Activated naive CD8-positive, alpha-beta T cell (primary cell): ENCODE results near the gene KRTAP10-3.

ENCODE experiments used
- H3K27ac Mint-ChIP-seq: one replicate; pipeline ENCODE4 v1.8.0; 2021; ENCODE audit warnings: mixed read lengths
- H3K27me3 Mint-ChIP-seq: one replicate; pipeline ENCODE4 v1.8.0; 2021; ENCODE audit warnings: mixed read lengths
- H3K36me3 Mint-ChIP-seq: one replicate; pipeline ENCODE4 v1.8.0; 2021; ENCODE audit warnings: mixed read lengths
- H3K4me1 Mint-ChIP-seq: one replicate; pipeline ENCODE4 v1.8.0; 2021; ENCODE audit warnings: low read depth, mixed read lengths
- H3K4me3 Mint-ChIP-seq: one replicate; pipeline ENCODE4 v1.8.0; 2021; ENCODE audit warnings: mild to moderate bottlenecking, mixed read lengths
- H3K9me3 Mint-ChIP-seq: one replicate; pipeline ENCODE4 v1.8.0; 2021; ENCODE audit warnings: low read depth, mixed read lengths

The KRTAP10-3 gene

GRCh38 chr21:44533891-44534627 lies 24.5 kb downstream of the KRTAP10-3 start:
- H3K27me3 Mint-ChIP-seq, result no peaks in the 10 kb centered on the region

GRCh38 chr21:44533121-44533890 lies 25.3 kb downstream of the KRTAP10-3 start:
- no peaks in the 10 kb centered on the region for H3K27me3 Mint-ChIP-seq

More at GRCh38 chr21:44533891-44534627, 24.5 kb downstream of the KRTAP10-3 start:
- H3K4me1 Mint-ChIP-seq, result no peaks in the 10 kb centered on the region
- H3K27ac Mint-ChIP-seq, result no peak overlapping the region
- H3K9me3 Mint-ChIP-seq, result no peaks in the 10 kb centered on the region
- H3K4me3 Mint-ChIP-seq, result no peak overlapping the region
- H3K36me3 Mint-ChIP-seq, result no peaks in the 10 kb centered on the region

GRCh38 chr21:44532712-44533111 lies 25.9 kb downstream of the KRTAP10-3 start:
- no peak overlapping the region for H3K27ac Mint-ChIP-seq
- no peaks in the 10 kb centered on the region for H3K36me3 Mint-ChIP-seq
- H3K4me1 Mint-ChIP-seq, result no peaks in the 10 kb centered on the region
- H3K9me3 Mint-ChIP-seq, result no peaks in the 10 kb centered on the region
- no peaks in the 10 kb centered on the region for H3K27me3 Mint-ChIP-seq
- H3K4me3 Mint-ChIP-seq, result no peak overlapping the region

More at GRCh38 chr21:44533121-44533890, 25.3 kb downstream of the KRTAP10-3 start:
- Mint-ChIP-seq H3K4me3 (no peak overlapping the region), H3K4me1 (no peaks in the 10 kb centered on the region), H3K9me3 (no peaks in the 10 kb centered on the region), H3K27ac (no peak overlapping the region), H3K36me3 (no peaks in the 10 kb centered on the region)

DNA sequence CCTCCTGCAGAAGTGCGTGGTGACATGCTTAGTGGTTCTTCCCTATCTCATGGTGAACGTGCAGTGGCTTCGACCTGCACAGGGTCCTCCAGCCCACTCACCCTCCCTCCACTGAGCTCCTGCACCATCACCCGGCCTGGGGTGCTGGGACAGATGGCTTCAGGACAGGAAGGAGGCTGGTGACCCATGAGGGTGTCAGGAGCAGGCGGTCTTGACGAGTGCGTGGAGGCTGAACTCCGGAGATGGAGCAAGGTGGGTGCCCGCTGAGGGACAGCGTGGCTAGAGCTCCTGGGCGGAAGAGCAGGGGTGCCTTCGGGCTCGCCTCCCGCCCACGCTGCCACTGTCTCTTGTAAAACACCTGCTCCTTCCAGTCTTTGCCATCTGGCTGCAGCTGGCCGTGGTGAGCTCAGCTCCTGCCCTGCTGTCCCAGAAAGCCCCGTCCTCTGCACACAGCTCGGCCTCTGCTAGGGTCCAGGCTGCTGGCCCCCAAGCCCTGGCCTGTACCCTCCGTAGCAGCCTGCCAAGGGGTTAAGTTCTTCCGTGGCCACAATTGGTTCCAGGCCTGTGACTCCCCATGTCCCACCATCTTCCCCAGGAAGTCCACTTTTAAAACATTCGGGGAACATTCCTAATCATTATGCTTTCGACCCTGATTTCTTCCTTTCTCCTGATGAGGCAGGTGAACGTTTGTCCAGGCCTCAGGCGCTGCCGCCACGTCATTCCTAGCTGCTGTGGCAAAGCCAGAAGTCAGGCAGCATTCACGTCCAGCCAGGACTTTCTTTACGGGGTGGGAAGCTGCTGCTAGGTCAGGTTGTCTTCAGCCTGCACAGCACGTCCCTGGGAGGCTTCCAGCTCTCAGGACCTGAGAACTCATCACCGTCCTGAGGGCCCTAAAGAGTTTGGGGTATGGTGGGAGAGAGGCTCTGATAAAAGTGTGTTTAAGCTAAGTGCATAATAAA lies 26.7 kb downstream of the KRTAP10-3 start:
- no peaks in the 10 kb centered on the region for H3K4me1 Mint-ChIP-seq
- no peaks in the 10 kb centered on the region for H3K36me3 Mint-ChIP-seq
- H3K27ac Mint-ChIP-seq, result no peak overlapping the region

DNA sequence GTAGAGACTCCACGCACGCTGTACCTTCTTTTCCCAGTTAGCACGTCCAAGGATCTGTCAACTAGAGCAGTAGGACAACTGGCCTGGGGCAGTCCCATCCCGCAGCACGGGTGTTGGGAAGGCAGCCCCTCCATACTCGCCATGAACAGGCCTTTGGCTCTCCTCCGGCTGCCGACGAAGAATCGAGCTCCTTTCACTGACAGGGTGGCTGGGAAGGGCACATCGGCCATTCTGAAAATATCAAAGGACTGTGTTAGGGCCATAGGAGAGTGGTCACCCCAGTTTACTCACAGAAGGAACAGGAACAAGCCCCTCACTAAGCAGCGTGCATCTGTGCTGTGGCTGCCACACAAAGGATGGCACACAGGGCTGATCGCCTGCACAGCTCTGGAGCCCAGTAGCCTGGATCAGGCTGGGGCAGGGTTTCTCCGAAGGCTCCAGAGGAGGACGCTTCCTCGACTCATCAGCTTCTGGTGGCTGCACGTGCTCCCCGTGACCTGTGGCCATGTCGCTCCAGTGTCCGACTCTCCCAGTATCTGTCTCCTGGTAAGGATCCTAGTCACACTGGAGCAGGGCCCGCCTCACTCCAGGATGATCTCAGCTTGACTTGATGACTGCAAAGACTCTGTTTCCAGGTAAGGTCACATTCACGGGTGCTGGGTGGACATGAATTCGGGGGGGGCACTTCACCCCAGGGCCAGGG lies 27.5 kb downstream of the KRTAP10-3 start:
- Mint-ChIP-seq H3K4me1 (no peaks in the 10 kb centered on the region), H3K9me3 (no peaks in the 10 kb centered on the region), H3K36me3 (no peaks in the 10 kb centered on the region), H3K27me3 (no peaks in the 10 kb centered on the region), H3K4me3 (no peak overlapping the region), H3K27ac (no peak overlapping the region)

More for the DNA sequence above, 26.7 kb downstream of the KRTAP10-3 start:
- no peaks in the 10 kb centered on the region for H3K9me3 Mint-ChIP-seq
- H3K27me3 Mint-ChIP-seq, result no peaks in the 10 kb centered on the region
- no peak overlapping the region for H3K4me3 Mint-ChIP-seq

GRCh38 chr21:44530221-44530902 lies 28.2 kb downstream of the KRTAP10-3 start:
- H3K27ac Mint-ChIP-seq, result no peak overlapping the region
- no peak overlapping the region for H3K4me3 Mint-ChIP-seq

DNA sequence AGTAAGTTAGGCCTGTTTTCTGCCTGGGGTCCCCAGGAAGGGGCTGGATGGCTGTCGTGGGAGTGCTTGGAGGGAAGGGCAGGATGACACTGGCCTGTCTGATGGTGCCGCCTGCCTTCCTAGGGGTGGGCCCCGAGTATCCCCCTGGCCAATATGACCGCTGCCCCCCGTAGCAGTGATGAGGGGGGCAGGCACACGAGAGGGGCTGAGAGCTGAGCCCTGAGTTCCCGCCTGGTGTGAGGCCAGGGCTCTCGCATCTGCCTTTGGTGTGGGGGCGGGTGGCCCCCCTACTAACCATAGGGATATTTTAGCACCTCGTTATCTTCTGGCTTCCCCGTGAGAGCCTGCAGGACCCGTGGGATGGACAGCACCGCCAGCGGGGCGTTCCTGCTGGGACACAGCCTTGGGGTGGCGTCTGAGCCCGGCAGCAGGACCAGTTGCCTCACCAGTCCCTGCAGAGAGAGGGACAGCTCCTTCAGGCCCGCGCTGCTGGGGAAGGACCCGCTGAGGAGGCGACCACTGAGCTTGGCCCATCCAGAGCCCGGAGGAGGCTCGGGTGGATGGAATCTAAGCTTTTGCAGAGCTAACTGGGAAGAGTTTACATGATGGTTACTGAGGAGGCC lies 29.0 kb downstream of the KRTAP10-3 start:
- Mint-ChIP-seq H3K27ac (no peak overlapping the region), H3K4me3 (no peak overlapping the region), H3K27me3 (no peaks in the 10 kb centered on the region), H3K9me3 (no peaks in the 10 kb centered on the region), H3K4me1 (no peaks in the 10 kb centered on the region), H3K36me3 (no peaks in the 10 kb centered on the region)

More at GRCh38 chr21:44530221-44530902, 28.2 kb downstream of the KRTAP10-3 start:
- H3K36me3 Mint-ChIP-seq, result no peaks in the 10 kb centered on the region
- H3K27me3 Mint-ChIP-seq, result no peaks in the 10 kb centered on the region
- H3K4me1 Mint-ChIP-seq, result no peaks in the 10 kb centered on the region
- H3K9me3 Mint-ChIP-seq, result no peaks in the 10 kb centered on the region

DNA sequence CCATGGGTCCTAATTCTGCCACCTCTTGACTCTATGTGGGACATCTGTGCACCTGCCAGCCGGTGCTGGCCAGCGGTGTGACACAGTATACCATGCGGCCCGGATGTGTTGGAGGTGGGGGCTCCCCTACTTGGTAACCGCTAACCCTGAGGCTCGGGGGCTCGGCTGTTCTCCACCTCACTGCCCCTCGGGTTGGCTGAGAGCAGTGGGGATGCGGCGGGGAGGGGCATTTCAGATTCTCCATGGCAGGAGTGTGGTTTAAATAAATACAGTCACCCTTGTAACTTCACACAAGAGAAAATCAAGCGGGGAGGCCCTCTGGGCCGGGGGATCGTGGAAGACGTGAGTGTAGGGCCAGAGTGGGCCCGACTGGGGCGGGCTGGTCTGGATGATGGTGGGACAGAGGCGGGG lies 29.6 kb downstream of the KRTAP10-3 start:
- Mint-ChIP-seq H3K27me3 (no peaks in the 10 kb centered on the region), H3K27ac (no peak overlapping the region), H3K9me3 (no peaks in the 10 kb centered on the region), H3K4me1 (no peaks in the 10 kb centered on the region), H3K36me3 (no peaks in the 10 kb centered on the region), H3K4me3 (no peak overlapping the region)

DNA sequence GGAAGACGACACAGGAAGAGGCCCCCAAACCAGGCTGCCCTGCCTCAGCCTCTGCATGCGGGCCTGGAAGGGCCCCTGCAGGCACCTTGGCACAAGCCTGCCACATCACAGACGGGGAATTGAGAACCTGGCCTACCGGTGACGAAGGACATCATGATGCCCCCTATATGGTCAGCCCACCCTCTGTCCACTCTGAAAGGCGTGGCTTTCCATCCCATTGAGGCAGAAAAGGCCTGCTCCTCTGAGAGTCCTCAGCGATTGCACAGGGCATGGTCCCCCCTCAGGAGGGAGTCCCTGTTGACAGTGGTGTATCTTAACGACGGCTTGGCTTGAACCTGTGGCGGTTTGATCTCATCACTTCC lies 30.0 kb downstream of the KRTAP10-3 start:
- Mint-ChIP-seq H3K27me3 (no peaks in the 10 kb centered on the region), H3K4me3 (no peak overlapping the region), H3K4me1 (no peaks in the 10 kb centered on the region), H3K9me3 (no peaks in the 10 kb centered on the region), H3K27ac (no peak overlapping the region), H3K36me3 (no peaks in the 10 kb centered on the region)

DNA sequence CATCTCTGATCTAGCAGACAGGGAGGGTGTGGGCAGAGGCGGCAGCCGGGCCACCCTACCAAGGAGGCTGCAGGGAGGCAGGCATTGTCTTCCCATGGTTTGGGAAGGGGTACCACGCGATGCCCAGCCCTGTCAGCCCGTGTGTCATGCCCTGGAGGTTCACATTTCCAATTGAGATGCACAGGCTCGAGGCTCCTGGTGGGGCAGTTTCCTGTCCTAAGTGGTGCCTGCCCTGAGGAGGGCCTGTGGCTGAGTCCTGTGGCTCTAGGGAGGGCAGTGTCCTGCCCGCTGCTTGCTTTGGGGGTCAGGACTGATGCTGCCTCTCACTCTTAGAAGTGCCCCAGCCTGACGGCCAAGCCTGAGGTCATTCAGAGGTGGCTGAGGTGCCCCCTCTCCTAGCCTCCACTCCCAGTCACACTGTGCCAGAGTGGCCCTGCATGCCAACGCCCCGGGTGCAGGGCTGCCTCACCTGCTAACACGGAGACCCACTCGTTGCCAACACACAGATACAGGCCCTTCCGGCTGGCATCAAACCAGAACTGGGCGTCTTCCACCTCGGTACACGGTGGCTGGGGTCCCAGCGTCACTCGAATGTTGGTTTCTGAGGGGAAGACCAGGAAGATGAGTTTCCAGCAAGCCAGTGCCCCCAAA lies 30.5 kb downstream of the KRTAP10-3 start:
- Mint-ChIP-seq H3K4me3 (no peak overlapping the region), H3K36me3 (no peaks in the 10 kb centered on the region), H3K27me3 (no peaks in the 10 kb centered on the region), H3K9me3 (no peaks in the 10 kb centered on the region), H3K27ac (no peak overlapping the region), H3K4me1 (no peaks in the 10 kb centered on the region)

DNA sequence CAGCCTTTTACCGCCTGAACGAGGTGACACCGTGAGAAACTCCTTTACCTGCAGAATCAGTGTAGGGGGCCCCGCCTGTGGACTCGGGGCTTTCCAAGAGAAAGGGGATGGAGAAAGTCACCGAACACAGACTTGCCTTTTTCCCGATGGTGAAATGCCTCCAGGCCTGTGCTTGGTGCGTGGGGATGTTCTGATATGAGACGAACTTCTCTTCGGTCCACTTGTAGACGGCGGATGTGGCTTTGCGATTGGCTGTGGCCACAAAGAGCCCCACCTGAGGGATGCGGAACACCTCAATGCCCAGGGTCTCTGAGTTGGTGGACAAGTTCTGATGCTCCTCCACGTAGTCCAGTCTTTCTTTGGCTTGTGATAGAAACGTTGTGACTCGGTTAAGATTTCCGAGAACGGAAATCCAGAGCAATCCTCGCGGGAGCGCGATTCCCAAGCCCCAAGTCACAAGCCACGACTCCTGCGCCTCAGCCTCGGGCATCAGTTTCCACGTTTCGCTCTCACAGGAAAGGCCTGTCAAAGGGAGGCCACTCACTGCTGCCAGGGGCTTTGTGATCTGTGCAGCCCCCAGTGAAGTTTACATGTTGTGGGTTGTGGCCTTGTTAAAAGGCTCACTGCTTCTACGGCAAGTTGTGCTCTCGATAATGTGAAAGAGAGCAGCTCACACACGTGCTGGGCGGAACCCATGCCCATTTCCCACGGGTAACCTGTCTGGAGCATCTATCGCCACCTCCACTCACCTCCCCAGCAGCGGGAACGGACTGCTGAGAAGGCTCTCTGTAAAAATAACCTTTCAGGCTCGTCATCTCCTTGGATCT lies 31.2 kb downstream of the KRTAP10-3 start:
- Mint-ChIP-seq H3K27ac (no peak overlapping the region), H3K4me3 (no peak overlapping the region), H3K4me1 (no peaks in the 10 kb centered on the region), H3K27me3 (no peaks in the 10 kb centered on the region), H3K36me3 (no peaks in the 10 kb centered on the region), H3K9me3 (no peaks in the 10 kb centered on the region)

GRCh38 chr21:44526096-44526997 lies 32.2 kb downstream of the KRTAP10-3 start:
- Mint-ChIP-seq H3K27me3 (no peaks in the 10 kb centered on the region), H3K9me3 (no peaks in the 10 kb centered on the region), H3K4me3 (no peak overlapping the region), H3K27ac (no peak overlapping the region), H3K4me1 (no peaks in the 10 kb centered on the region), H3K36me3 (no peaks in the 10 kb centered on the region)
